GM19238 (cell line): ENCODE results near the gene ENAH.

ENCODE experiments used
- DNase-seq: peaks from one replicate; pipeline ENCODE4 v3.0.0; 2011; ENCODE audit warnings: low spot score; ENCODE audit not compliant: insufficient read length

ENAH gene

DNA sequence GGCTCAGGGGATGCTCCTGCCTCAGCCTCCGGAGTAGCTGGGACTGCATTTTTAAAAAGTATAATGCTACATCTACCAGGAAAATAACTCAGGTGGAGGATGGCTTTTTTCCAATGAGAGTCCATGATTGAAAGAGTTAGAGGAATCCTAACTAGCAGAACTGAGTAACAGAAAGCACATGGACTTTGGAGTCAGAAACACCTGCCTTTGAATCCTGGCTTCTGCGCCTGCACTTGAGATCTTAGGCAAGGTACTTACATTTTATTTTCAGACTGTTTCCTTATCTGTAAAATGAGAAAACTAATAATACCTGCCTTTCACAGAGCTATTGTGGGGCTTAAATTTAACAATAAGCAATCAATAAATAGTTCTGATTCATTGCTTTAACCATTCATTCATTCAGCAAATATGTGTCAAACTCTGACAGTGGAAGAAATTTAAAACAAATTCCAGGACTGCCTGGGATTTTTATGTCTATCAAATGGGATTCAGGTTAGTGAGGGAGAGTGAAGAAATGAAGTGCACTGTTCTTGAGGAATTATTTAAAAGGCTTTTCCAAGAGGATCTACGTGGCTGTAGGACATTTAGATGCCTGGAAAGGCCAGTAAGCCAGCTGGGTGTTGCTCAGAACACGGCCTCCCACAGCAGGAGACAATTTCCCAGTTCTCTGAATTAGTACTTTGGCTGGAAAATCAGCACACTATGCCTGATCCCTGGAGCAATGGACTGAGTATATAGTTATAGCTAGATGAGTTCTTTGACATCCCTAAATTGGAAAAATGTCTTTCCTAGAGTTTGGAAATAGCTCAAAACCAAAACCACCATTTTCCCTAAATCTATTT, 212.3 kb downstream of the ENAH start:
- no peak for DNase-seq

GRCh38 chr1:225437710-225438437, 215.0 kb downstream of the ENAH start:
- no peak for DNase-seq
